Measurements from ENCODE around the gene CBY1.

The CBY1 gene

DNA sequence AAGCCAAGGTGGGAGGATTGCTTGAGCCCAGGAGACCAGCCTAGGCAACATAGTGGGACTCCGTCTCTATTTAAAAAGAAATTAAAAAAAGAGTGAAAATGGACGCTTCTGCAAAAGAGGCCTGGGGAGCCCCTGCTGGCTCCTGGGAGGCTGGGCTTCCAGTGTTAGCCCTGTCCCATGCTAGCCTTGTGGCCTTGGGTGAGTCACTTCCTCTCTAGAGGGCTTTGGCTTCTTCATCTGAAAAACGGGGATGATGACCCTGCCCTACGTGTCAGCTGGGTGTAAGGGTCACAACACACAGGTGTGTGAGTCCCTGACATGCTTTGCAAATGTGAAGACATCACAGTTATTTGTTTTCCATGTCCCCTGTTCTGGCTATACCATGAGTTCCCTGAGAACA is 33.1 kb upstream of the CBY1 start:
- Histone ChIP-seq H3K36me3 (no peaks in the 10 kb centered on the region), H3K9me3 (no peaks in the 10 kb centered on the region), H3K27me3 (no peaks in the 10 kb centered on the region), H3K4me1 (no peaks in the 10 kb centered on the region), H3K4me3 (ENCODE audit: low read depth, low read length) (no peak overlapping the region)
- TF ChIP-seq, protein P1, sequence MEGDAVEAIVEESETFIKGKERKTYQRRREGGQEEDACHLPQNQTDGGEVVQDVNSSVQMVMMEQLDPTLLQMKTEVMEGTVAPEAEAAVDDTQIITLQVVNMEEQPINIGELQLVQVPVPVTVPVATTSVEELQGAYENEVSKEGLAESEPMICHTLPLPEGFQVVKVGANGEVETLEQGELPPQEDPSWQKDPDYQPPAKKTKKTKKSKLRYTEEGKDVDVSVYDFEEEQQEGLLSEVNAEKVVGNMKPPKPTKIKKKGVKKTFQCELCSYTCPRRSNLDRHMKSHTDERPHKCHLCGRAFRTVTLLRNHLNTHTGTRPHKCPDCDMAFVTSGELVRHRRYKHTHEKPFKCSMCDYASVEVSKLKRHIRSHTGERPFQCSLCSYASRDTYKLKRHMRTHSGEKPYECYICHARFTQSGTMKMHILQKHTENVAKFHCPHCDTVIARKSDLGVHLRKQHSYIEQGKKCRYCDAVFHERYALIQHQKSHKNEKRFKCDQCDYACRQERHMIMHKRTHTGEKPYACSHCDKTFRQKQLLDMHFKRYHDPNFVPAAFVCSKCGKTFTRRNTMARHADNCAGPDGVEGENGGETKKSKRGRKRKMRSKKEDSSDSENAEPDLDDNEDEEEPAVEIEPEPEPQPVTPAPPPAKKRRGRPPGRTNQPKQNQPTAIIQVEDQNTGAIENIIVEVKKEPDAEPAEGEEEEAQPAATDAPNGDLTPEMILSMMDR (IDR thresholded peaks at IDR 0.05; ENCODE audit: low read depth, low read length): no peak
- no peak for DNase-seq

DNA sequence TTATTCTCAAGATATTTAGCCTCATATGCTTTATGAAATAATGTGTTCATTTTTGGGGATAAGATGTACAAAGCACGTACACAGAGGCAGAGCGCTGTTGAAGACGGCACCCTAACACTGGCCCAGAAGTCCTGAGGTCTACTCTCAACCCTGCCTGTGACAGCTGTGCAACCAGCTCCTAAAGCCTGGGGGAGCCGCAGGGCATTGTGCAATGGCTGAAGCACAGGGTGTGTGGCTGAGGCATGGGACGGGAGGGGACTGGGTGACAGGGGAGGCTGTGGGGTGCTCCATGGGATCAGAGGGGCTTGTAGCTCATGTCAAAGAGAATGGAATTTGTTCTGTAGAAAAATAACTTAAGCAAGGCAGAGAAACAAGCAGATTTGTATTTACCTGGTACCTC is 28.0 kb upstream of the CBY1 start:
- Histone ChIP-seq H3K27me3 (no peaks in the 10 kb centered on the region), H3K36me3 (no peaks in the 10 kb centered on the region; the same call in 1 of the 2 replicates), H3K4me3 (ENCODE audit: low read depth, low read length) (no peak overlapping the region), H3K9me3 (no peaks in the 10 kb centered on the region), H3K4me1 (no peaks in the 10 kb centered on the region)
- TF ChIP-seq, protein P1 (IDR thresholded peaks at IDR 0.05; ENCODE audit: low read depth, low read length): no peak
- no peak for DNase-seq

DNA sequence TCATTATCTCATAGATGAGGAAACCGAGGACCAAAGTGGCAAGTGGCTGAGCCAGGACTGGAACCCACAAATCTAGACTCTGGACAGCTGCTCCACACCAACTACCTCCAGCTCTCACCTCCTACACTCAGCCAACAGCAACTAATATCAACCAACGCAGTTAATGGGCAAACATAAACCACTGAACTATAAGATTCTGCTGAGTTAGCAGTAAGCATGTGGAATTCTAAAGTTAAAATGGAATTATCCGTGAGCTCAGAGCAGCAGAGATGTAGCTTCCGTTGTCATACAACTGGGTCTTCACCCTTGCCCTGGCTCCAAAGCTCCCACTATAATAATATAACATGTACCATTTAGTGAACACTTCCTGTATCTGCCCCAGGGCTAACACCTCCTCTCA is 27.3 kb upstream of the CBY1 start:
- Histone ChIP-seq H3K27me3 (no peaks in the 10 kb centered on the region), H3K9me3 (no peaks in the 10 kb centered on the region), H3K4me3 (ENCODE audit: low read depth, low read length) (no peak overlapping the region), H3K4me1 (no peaks in the 10 kb centered on the region), H3K36me3 (no peaks in the 10 kb centered on the region; the same call in 1 of the 2 replicates)
- TF ChIP-seq, protein P1 (IDR thresholded peaks at IDR 0.05; ENCODE audit: low read depth, low read length): no peak
- no peak for DNase-seq

DNA sequence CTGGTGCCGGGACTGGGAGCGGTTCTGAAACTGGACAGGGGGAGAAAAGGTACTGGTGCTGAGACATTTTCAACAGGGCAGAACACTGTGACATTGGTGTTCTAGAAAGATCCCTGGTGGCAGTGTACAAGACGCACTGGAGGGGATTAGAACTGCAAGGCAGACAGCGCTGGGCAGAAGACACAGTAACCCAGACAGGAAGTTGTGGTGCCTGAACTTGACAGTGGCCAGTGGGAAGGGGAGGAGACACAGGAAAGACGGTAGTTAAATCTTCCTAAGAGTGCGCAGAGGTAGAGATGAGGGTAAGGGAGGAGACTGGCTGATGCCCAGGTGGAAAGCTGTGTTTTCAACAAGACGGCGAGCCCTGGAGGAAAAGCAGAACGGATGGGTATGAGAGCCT is 24.7 kb upstream of the CBY1 start:
- TF ChIP-seq, protein P1 (IDR thresholded peaks at IDR 0.05; ENCODE audit: low read depth, low read length): no peak
- Histone ChIP-seq H3K9me3 (no peaks in the 10 kb centered on the region), H3K36me3 (no peaks in the 10 kb centered on the region; the same call in 1 of the 2 replicates), H3K27me3 (no peaks in the 10 kb centered on the region), H3K4me1 (no peaks in the 10 kb centered on the region), H3K4me3 (ENCODE audit: low read depth, low read length) (no peak overlapping the region)
- no peak for DNase-seq

DNA sequence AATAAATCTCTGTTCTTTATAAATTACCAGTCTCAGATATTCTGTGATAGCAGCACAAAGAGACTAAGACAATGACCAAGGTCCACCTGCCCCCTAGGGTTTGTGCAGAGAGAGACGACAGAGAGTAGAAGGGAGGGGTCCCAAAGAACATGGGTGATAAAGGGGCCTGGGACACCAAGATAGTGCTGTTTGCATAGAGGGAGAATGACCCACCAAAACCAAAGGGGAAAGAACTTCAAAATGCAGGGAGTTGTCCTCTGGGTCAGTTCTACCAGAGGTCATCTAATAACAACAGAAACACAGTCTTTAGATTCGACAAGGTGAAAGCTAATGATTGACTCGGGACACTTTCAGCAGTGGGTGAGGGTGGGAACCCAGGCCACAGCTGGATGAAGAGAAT is 23.9 kb upstream of the CBY1 start:
- no peak for DNase-seq
- Histone ChIP-seq H3K27me3 (no peaks in the 10 kb centered on the region), H3K4me3 (ENCODE audit: low read depth, low read length) (no peak overlapping the region), H3K36me3 (no peaks in the 10 kb centered on the region; the same call in 1 of the 2 replicates), H3K4me1 (no peaks in the 10 kb centered on the region), H3K9me3 (no peaks in the 10 kb centered on the region)
- TF ChIP-seq, protein P1 (IDR thresholded peaks at IDR 0.05; ENCODE audit: low read depth, low read length): no peak

DNA sequence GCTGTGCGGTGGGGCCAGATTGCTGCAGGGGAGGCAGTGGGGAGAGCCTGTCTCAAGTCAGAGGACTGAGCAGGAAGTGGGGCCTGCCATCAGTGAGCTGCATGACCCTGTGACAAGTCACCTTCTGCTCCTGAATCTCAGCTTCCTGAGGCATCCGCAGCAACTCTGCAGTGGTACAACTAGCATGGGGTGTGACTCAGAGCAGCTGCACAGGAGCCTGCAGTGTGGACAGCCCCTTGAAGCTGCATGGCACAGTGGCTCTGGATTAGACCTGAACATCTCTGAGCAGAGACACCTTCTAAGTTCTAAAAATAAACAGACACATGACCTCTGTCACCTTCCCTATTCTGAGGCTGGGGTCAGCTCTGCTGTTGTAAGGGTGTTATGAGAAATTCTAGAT is 18.2 kb upstream of the CBY1 start:
- TF ChIP-seq, protein P1 (IDR thresholded peaks at IDR 0.05; ENCODE audit: low read depth, low read length): no peak
- no peaks in the 10 kb centered on the region for H3K27me3 ChIP-seq
- H3K9me3 ChIP-seq: no peaks in the 10 kb centered on the region; the same call in 1 of the 2 replicates
- no peaks in the 10 kb centered on the region for H3K36me3 ChIP-seq
- no peak overlapping the region for H3K4me3 ChIP-seq (ENCODE audit: low read depth, low read length)
- no peaks in the 10 kb centered on the region for H3K4me1 ChIP-seq
- no peak for DNase-seq

All from BE2C (cell line).